NCI-H187 (cell line): ENCODE results near the gene PTPRD.

ENCODE experiments used
- DNase-seq, 2 experiments: peaks; one replicate each; lab custom pipeline; 2025; lab: John Stamatoyannopoulos, UW

The PTPRD gene

DNA sequence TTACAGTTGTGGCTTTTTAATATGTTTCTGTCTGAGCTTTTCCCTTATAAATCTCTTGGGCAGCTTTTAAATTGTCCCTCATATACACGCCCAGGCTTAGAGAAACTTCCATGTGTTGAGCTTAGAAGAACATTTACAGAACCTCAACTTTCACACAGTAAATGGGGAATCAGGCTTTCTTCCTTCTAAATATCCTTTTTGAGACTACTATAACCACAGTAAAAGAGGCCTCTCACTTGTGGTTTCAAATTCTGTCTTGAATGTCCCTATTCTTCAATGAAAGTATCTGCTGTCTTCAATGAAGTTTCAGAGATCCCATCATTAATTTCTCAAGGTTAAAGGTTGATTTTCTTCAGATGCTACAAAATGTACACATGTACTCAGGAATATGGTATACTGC, 2224.7 kb downstream of the PTPRD start:
- no peak for DNase-seq

- DNase-seq = no peak
These were observed 2228.7 kb downstream of the PTPRD start for GRCh38 chr9:8384091-8384490.

DNA sequence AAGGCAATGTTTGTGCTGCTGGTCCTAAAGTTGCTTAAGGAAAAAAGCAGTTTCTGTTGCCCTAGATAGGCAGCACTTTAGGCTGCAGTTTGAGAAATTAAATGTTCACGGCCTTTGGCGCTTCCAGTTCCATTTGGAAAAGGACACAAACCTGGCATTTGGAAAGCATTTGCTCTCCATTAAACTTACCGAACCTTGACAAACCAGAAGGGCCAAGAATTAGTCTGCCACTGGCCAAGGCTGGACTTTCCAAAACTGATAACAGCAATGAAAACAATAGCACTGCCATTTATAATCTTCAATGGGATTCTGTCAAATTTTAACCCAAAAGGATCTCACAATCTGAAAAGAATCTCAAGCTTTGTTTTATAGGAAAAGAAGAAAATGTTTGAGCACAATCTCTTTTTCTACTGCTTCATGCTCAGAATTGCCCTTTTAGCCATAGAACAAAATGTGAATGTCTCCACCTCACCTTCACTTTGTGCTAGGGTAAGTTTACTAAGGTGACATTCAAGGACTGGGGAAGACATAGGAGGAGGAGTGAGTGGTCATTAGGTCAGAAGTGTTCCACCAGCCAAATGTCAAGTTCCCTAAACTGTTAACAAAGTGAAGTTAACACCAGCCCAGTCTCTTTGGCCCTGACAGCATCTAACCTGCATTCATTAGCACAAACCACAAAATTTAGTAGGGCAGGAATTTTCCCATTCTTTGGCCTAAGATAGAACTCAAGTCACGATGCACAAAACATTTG, 2229.8 kb downstream of the PTPRD start:
- DNase-seq = no peak

DNA sequence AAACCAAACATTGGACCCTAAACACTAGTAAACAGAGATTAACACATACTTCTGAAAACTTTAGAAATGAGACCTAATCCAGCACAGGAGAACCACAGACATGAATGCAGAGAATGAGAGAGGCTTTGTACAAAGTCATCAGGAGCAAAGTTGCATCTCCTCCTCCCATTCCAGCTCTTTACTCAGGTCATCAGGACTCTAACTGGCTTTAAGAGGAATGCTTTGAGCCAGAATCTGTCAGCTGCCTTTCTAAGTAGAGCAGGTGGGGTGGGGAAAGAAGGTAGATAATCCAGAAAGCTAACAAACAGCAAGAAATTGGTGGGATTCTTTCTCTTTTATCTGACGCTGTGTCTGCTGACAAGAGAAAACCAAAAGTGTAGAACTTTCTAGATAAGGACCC, 2230.5 kb downstream of the PTPRD start:
- no peak for DNase-seq

GRCh38 chr9:8381601-8382000, 2231.2 kb downstream of the PTPRD start:
- DNase-seq = no peak

DNA sequence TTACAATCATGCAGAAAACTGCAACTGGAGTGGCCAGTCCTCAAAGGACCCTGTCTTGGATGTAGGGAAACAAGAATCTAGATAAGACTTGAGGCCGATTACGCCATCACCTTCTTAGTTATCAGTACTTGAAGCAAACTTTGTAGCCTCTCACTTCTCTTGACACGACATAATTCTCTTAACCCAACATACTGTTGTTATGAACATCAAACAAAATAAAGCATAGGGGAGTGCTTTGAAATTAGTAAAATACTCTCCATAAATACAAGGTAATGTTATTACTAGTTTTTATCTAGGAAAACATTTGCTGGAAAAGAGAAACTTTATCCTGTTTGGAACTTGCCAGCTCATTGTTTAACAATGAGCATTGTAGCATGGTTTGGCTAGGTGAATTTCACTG, 2238.3 kb downstream of the PTPRD start:
- DNase-seq = no peak

DNA sequence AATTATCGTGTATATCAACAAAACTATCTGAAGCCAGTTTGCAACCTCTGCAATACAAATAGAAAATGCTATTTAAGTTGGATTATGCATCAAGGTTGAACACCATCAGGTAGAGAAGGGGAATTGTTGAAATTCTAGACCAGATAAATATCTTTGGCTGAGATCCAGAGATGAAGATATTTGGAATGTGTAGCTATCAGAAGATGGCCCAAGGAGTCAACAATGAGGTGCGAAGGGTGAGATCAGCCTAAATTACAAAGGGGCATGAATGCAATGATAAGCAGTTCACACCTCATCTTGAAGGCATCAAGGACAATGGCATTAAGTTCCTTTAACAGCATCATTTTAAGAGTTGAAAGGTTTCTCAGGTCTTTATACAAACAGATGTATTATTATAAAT, 2241.1 kb downstream of the PTPRD start:
- no peak for DNase-seq

DNA sequence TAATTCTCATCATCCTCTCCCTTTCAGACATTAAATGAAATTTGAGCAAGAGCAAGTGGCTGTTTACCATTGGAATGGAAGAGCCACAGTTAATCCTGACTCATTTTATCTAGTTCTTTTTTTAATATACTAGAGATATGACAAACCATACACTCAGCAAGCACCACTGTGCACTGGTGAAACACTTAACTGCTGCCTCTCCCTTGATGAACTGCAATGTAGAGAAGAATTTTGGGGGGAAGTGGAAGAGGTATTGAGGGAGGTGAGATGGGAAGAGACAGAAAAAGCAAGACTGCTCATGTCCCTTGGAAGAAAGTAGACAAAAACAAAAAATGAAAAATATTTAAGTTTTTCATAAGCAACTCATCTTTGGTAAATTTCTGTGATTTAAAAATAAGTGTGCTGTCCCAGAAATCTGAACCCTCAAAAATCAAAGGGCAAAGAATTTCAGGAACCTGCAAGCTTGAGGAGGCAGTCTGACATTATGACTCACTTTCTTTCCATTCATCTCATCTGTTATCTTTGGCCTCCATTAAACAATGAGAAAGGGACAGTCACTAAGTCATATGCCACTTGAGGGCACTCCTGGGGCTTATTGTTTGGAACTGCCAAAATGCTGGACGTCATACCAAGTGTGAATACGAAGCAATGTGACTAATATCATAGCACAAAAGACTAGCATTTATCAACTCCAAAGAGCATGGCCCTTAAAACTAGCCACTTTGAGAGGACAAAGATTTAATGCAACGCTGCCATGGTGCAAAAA, 2246.5 kb downstream of the PTPRD start:
- no peak for DNase-seq

GRCh38 chr9:8365466-8366160, 2247.2 kb downstream of the PTPRD start:
- no peak for DNase-seq

DNA sequence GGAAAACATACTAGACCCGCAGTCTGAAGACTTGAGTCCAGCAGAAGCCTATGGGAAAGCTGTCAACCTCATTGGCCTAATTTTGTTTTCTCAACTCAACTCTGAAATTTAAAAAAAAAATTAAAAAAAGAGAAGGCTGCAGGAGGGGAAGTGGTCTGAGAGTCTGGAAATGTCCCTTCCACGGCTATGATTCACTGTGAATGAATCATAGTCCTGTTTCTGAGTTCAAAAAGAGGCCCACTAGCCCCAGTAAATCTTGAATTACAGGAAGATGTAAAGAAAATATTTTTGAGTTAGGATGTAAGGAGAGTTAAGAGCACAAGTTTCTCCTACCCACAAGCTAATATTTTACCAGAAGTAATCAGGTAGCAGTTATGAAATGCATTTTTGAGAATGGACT, 2247.8 kb downstream of the PTPRD start:
- DNase-seq = no peak

DNA sequence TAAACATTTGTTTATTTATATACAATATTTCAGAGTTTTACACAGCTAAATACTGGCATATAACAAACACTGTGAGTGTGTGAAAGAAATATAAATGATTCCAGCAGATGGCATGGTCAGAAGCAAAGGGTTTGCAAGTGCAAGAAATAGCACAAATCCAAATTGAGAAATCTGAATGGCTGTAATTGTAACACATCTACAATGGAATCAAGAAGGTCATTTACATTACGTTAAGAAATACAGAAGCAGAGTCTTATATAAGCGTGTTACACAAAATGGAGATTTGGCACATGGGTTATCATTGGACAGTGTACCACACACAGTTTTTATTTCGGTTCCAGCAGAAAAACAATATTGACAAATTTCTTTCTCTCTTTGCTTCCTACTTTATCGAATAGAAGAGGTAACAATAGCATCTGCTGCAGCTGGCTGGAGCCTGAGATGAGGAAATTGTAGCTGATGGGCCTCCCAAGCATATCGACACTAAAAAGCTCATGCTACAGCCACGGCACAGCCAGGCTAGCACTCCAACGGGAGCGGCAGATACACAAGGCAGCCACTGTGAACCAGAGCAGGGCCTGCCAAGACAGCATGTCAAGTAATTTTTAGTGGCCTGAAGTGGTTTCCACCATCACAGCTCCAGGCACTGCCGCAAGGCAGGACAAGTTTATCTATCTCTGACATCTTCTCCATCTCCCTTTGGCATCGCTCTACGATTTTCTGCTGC, 2248.6 kb downstream of the PTPRD start:
- no peak for DNase-seq

GRCh38 chr9:8362250-8362649, 2250.6 kb downstream of the PTPRD start:
- no peak for DNase-seq

GRCh38 chr9:8361364-8361763, 2251.4 kb downstream of the PTPRD start:
- no peak for DNase-seq

DNA sequence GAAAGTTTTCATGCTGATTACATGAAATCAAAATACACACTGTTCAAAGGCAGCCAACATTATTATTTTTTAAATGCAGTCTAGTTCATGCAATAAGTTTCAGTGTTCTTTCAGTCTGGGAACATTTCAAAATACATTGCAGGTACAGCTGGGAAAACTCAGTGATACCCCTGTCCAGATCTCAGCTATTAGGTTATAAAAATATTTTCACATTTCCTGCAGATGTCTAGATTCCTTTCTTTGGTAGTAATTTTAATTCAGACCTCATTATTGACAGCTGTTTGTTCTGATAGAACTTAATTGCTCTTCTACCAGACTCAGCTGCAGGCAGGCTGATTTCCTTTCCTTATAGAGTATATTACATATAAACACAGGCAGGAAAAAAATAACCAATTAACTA, 2256.4 kb downstream of the PTPRD start:
- no peak for DNase-seq

- DNase-seq = no peak
These were observed 2261.4 kb downstream of the PTPRD start for GRCh38 chr9:8351436-8351835.

DNA sequence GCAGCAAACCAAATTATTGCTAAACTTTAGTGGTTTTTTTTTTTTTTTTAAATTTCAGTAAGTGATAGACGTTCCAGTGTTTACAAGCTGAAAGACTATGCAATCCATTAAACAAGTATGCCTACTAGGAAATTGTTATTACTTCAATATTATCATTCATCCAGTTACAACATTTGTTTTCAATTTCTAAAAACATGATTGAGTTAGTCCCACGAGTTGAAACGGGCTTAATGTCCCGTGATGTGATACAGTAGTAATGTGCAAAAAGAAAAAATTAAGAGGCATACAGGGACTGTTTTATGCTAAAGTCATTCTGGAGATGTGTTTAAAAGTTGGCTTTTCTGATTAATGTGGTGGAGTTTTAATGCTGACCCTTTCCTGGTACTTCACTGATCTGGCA, 2262.9 kb downstream of the PTPRD start:
- no peak for DNase-seq

DNA sequence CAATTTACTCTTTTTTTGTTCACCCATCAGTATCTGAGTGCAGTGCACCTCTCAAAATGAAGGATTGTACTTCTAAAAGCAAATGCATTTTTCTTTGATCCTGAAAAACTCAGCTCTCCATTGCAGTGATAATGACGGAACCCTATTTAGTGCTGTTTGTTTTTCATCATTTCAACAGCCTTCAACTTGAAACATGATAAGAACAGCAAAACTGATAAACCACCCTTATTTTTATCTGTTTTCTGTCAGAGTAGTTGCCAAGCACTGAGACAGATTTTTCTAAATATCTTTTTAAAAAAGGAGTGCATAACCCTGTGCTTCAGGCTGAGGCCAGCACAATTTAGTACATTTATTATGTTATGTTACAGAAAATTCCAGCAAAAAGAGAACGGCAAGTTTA, 2263.4 kb downstream of the PTPRD start:
- no peak for DNase-seq

DNA sequence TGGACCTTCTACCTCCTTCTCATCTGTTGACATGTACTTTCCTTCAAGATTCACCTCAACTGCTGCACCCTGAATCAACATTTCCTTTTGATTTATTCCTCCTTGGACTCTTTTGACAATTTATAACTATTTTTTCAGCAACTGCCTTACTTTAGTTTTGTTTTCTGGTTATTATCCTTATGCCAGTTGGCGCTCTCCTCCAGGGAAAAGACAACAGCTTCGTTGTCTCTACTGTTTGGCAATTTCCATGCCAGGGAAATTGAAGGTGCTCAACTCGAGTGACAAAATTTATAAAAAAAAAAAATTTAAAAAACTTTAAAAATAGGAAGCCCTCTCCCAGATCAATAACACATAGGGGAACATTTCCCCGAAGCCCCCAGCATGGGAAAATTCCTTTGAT, 2264.0 kb downstream of the PTPRD start:
- no peak for DNase-seq

DNA sequence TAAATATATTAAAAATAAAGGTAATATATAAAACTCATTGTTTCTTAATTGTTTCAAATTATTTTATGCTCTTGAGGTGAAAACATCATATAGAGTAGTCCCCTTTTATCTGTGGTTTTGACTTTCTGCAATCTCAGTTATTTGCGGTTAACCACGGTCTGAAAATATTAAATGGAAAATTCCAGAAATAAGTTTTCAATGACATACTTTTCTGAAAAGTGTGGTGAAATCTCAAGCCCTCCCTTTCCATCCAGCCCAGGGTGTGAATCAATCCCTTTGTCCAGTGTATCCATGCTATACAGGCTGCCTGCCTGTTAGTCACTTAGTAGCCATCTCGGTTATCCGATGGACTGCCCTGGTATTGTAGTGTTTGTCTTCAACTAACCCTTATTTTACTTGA, 2266.5 kb downstream of the PTPRD start:
- no peak for DNase-seq

GRCh38 chr9:8338767-8339510, 2273.9 kb downstream of the PTPRD start:
- DNase-seq = no peak
